ENCODE measurements around the gene RCOR1. TPM values are rescaled to one million over a fixed set of nuclear protein-coding genes. Genes with fewer than 3 reads are reported as not detected.
A peak's percentile ranks its signal among the peaks of the same experiment; 100 is the strongest.
"Not testable (repeated sequence)": the region's sequence is repeated elsewhere in the genome, so short reads cannot be mapped to it uniquely, and the experiment has no call there.

The RCOR1 gene
- total RNA-seq, 1 donor from 2014 or later, result 24.3 TPM

- DNase-seq (ENCODE audit: low spot score), result no peak
- intact Hi-C loops (cut with micrococcal nuclease), result loop anchor here (1.0 kb wide), 1 partner anchor 12 kb away; no protein-coding TSS in a partner anchor
- H3K27ac Mint-ChIP-seq, result peak overlapping the region; percentile 22
- no peaks in the 10 kb centered on the region for H3K9me3 Mint-ChIP-seq
- H3K27me3 Mint-ChIP-seq (ENCODE audit: low read depth), result no peaks in the 10 kb centered on the region
- H3K4me1 Mint-ChIP-seq (ENCODE audit: low read depth), result peaks cover 26% of the 10 kb centered on the region
- no peak overlapping the region for H3K4me3 Mint-ChIP-seq (ENCODE audit: low read depth)
- peaks cover 31% of the 10 kb centered on the region for H3K36me3 Mint-ChIP-seq (ENCODE audit: low read depth)
Observed at GRCh38 chr14:102606296-102606695, 13.8 kb downstream of the RCOR1 start.

- no peaks in the 10 kb centered on the region for H3K9me3 Mint-ChIP-seq
- H3K36me3 Mint-ChIP-seq (ENCODE audit: low read depth), result peaks cover 33% of the 10 kb centered on the region
- no peak for DNase-seq (ENCODE audit: low spot score)
- intact Hi-C loops (cut with micrococcal nuclease), result no loop called here
- H3K27me3 Mint-ChIP-seq (ENCODE audit: low read depth), result no peaks in the 10 kb centered on the region
- no peak overlapping the region for H3K4me3 Mint-ChIP-seq (ENCODE audit: low read depth)
- peaks cover 21% of the 10 kb centered on the region for H3K4me1 Mint-ChIP-seq (ENCODE audit: low read depth)
- H3K27ac Mint-ChIP-seq, result peak overlapping the region; percentile 35
Observed at GRCh38 chr14:102608064-102608446, 15.6 kb downstream of the RCOR1 start.

- Mint-ChIP-seq H3K4me1 (ENCODE audit: low read depth) (peaks cover 13% of the 10 kb centered on the region), H3K36me3 (ENCODE audit: low read depth) (peaks cover 35% of the 10 kb centered on the region), H3K27ac (peak overlapping the region; percentile 5), H3K4me3 (ENCODE audit: low read depth) (no peak overlapping the region), H3K9me3 (no peaks in the 10 kb centered on the region), H3K27me3 (ENCODE audit: low read depth) (no peaks in the 10 kb centered on the region)
- intact Hi-C loops (cut with micrococcal nuclease), result no loop called here
- DNase-seq (ENCODE audit: low spot score), result no peak
Observed at GRCh38 chr14:102610968-102611811, 18.7 kb downstream of the RCOR1 start.

- Mint-ChIP-seq H3K4me1 (ENCODE audit: low read depth) (peaks cover 16% of the 10 kb centered on the region), H3K4me3 (ENCODE audit: low read depth) (no peak overlapping the region), H3K27me3 (ENCODE audit: low read depth) (no peaks in the 10 kb centered on the region), H3K27ac (no peak overlapping the region), H3K36me3 (ENCODE audit: low read depth) (peaks cover 23% of the 10 kb centered on the region), H3K9me3 (no peaks in the 10 kb centered on the region)
- no peak for DNase-seq (ENCODE audit: low spot score)
- intact Hi-C loops (cut with micrococcal nuclease), result no loop called here
Observed at GRCh38 chr14:102616318-102616717, 23.9 kb downstream of the RCOR1 start.

DNA sequence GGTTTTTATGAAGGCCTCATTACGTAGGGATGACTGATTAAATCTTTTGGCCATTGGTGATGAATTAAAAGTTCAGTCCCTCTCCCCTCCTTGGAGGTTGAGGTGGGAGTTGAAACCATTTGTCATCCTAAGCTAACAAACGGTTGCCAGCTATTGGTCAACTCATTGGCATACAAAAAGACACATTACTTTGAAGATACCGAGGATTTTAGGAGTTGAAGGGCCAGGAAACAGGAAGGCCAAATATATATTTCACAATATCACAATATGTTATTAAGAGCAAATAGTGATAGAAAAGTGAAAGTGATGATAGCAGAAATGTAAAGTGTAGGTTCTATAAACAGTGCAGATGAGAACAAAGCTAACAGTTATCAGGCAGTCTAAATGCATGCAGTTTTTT lies 24.4 kb downstream of the RCOR1 start:
- Mint-ChIP-seq H3K9me3 (no peaks in the 10 kb centered on the region), H3K27ac (no peak overlapping the region), H3K36me3 (ENCODE audit: low read depth) (peaks cover 21% of the 10 kb centered on the region), H3K4me3 (ENCODE audit: low read depth) (no peak overlapping the region), H3K4me1 (ENCODE audit: low read depth) (peaks cover 14% of the 10 kb centered on the region), H3K27me3 (ENCODE audit: low read depth) (no peaks in the 10 kb centered on the region)
- intact Hi-C loops (cut with micrococcal nuclease), result no loop called here
- no peak for DNase-seq (ENCODE audit: low spot score)

DNA sequence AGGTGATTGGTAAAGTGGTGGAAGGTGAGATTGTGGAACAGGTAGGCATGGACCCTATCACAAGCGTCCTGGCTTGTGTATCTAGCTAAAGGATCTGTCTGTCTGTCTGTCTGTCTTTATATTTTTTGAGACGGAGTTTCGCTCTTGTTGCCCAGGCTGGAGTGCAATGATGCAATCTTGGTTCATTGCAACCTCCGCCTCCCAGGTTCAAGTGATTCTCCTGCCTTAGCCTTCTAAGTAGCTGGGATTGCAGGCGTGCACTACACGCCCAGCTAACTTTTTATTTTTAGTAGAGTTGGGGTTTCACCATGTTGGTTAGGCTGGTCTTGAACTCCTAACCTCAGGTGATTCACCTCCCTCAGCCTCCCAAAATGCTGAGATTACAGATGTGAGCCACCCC lies 26.6 kb downstream of the RCOR1 start:
- H3K27ac Mint-ChIP-seq; DNase-seq (ENCODE audit: low spot score); H3K27me3 Mint-ChIP-seq (ENCODE audit: low read depth); H3K9me3 Mint-ChIP-seq; intact Hi-C loops (cut with micrococcal nuclease); H3K4me3 Mint-ChIP-seq (ENCODE audit: low read depth): not testable (repeated sequence)
- Mint-ChIP-seq H3K36me3 (ENCODE audit: low read depth) (peaks cover 18% of the 10 kb centered on the region), H3K4me1 (ENCODE audit: low read depth) (peaks cover 21% of the 10 kb centered on the region)

GRCh38 chr14:102620413-102620812 lies 28.0 kb downstream of the RCOR1 start:
- Mint-ChIP-seq H3K27ac (no peak overlapping the region), H3K4me1 (ENCODE audit: low read depth) (peaks cover 21% of the 10 kb centered on the region), H3K4me3 (ENCODE audit: low read depth) (no peak overlapping the region), H3K9me3 (no peaks in the 10 kb centered on the region), H3K36me3 (ENCODE audit: low read depth) (peaks cover 18% of the 10 kb centered on the region), H3K27me3 (ENCODE audit: low read depth) (no peaks in the 10 kb centered on the region)
- intact Hi-C loops (cut with micrococcal nuclease), result no loop called here
- DNase-seq (ENCODE audit: low spot score), result no peak

- no peak for DNase-seq (ENCODE audit: low spot score)
- H3K9me3 Mint-ChIP-seq, result no peaks in the 10 kb centered on the region
Observed at GRCh38 chr14:102622262-102622885, 29.9 kb downstream of the RCOR1 start.

GRCh38 chr14:102624666-102625065 lies 32.2 kb downstream of the RCOR1 start:
- H3K4me3 Mint-ChIP-seq (ENCODE audit: low read depth), result no peak overlapping the region
- DNase-seq (ENCODE audit: low spot score), result no peak
- H3K27ac Mint-ChIP-seq, result no peak overlapping the region
- no peaks in the 10 kb centered on the region for H3K9me3 Mint-ChIP-seq
- no peaks in the 10 kb centered on the region for H3K27me3 Mint-ChIP-seq (ENCODE audit: low read depth)
- H3K4me1 Mint-ChIP-seq (ENCODE audit: low read depth), result peaks cover 22% of the 10 kb centered on the region
- intact Hi-C loops (cut with micrococcal nuclease), result no loop called here
- H3K36me3 Mint-ChIP-seq (ENCODE audit: low read depth), result peaks cover 14% of the 10 kb centered on the region

More at GRCh38 chr14:102622262-102622885, 29.9 kb downstream of the RCOR1 start:
- H3K4me3 Mint-ChIP-seq (ENCODE audit: low read depth), result no peak overlapping the region
- no peaks in the 10 kb centered on the region for H3K27me3 Mint-ChIP-seq (ENCODE audit: low read depth)
- peaks cover 14% of the 10 kb centered on the region for H3K36me3 Mint-ChIP-seq (ENCODE audit: low read depth)
- H3K4me1 Mint-ChIP-seq (ENCODE audit: low read depth), result peaks cover 22% of the 10 kb centered on the region
- no peak overlapping the region for H3K27ac Mint-ChIP-seq
- intact Hi-C loops (cut with micrococcal nuclease), result no loop called here

DNA sequence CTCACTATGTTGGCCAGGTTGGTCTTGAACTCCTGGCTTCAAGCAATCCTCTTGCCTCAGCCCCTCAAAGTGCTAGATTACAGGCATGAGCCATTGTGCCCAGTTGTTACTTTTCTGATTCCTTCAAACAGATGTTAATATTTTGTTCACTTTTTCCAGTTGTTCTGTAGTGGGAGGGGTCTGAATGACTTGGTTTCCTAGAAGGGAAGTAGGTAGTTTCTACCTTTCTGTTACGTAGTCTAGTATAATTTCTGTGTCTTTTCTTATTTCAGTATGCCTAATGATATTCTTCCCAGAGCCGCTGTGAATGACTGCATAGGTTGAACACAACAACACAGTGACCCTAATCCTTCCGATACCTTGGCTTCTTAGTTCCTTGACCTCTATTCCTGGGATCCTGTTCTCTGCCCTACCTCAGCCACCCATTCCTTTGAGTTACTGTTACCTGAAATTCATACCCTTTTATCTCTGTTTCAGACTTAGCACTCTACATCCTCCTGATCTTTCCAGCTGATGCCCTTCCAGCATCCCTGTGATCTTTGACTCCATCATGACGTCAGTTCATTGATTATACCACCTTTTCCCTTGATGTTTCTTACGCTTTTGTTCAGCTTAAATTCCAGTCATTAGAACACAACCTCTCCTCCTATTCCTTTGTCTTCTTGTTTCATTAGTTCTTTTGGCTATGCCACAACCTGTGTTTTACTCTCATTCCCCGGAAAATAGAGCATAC lies 33.3 kb downstream of the RCOR1 start:
- no peak overlapping the region for H3K4me3 Mint-ChIP-seq (ENCODE audit: low read depth)
- peaks cover 19% of the 10 kb centered on the region for H3K4me1 Mint-ChIP-seq (ENCODE audit: low read depth)
- no peaks in the 10 kb centered on the region for H3K9me3 Mint-ChIP-seq
- peaks cover 12% of the 10 kb centered on the region for H3K36me3 Mint-ChIP-seq (ENCODE audit: low read depth)
- intact Hi-C loops (cut with micrococcal nuclease), result no loop called here
- no peaks in the 10 kb centered on the region for H3K27me3 Mint-ChIP-seq (ENCODE audit: low read depth)
- no peak for DNase-seq (ENCODE audit: low spot score)
- H3K27ac Mint-ChIP-seq, result no peak overlapping the region

DNA sequence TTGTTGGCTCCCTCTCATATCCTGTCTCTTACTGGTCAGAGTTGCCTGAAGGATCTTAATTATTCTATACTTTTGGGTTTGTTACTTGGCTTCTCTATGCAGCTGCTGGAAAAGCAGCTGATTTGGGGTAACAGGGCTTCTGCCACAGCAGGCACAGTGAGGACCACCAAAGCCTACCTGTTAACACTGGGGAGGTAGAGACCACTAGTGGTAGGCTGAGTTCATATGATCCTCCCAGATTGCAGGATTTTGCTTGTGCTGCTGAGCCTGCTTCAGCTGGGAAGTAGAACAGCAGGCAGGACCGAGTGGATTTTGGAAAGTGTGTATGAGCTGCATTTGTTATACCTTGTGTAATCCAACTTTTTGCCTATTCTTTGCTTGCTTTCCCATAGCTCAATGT lies 34.1 kb downstream of the RCOR1 start:
- Mint-ChIP-seq H3K27ac (no peak overlapping the region), H3K27me3 (ENCODE audit: low read depth) (no peaks in the 10 kb centered on the region), H3K36me3 (ENCODE audit: low read depth) (peaks cover 9% of the 10 kb centered on the region), H3K4me3 (ENCODE audit: low read depth) (no peak overlapping the region), H3K9me3 (no peaks in the 10 kb centered on the region), H3K4me1 (ENCODE audit: low read depth) (peaks cover 18% of the 10 kb centered on the region)
- intact Hi-C loops (cut with micrococcal nuclease), result no loop called here
- no peak for DNase-seq (ENCODE audit: low spot score)

DNA sequence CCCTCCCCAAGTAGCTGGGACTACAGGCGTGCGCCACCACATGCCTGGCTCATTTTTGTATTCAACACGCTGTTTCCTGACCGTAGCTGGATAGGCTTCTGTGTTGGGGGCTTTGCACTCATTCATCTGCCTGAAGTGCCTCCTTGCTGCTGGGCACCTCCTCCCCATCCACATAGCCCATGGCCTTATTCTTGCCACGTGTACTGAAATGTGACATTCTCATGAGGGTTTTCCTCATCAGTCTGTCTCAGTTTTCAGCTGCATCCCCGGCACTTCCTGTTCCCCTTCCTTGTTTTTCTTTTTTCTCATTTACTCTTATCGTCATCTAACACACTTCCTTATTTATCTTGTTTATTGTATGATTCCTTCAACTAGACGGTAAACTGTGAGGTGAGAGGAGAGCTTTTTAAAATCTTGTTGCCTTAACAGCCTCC lies 36.6 kb downstream of the RCOR1 start:
- Mint-ChIP-seq H3K27ac (no peak overlapping the region), H3K4me1 (ENCODE audit: low read depth) (peaks cover 17% of the 10 kb centered on the region), H3K4me3 (ENCODE audit: low read depth) (no peak overlapping the region), H3K27me3 (ENCODE audit: low read depth) (no peaks in the 10 kb centered on the region), H3K36me3 (ENCODE audit: low read depth) (peaks cover 8% of the 10 kb centered on the region), H3K9me3 (no peaks in the 10 kb centered on the region)
- intact Hi-C loops (cut with micrococcal nuclease), result no loop called here
- no peak for DNase-seq (ENCODE audit: low spot score)
